Glomerular visceral epithelial cell (primary cell): ENCODE data around the gene RIPOR2.
"Not testable (repeated sequence)": the region's sequence is repeated elsewhere in the genome, so short reads cannot be mapped to it uniquely, and the experiment has no call there.

Experiments used
- DNase-seq: peaks from one replicate; pipeline ENCODE4 v3.0.0-alpha.2; 2016; ENCODE audit errors: extremely low spot score

RIPOR2 gene

GRCh38 chr6:24957199-24957598, 21.4 kb upstream of the RIPOR2 start:
- no peak for DNase-seq

DNA sequence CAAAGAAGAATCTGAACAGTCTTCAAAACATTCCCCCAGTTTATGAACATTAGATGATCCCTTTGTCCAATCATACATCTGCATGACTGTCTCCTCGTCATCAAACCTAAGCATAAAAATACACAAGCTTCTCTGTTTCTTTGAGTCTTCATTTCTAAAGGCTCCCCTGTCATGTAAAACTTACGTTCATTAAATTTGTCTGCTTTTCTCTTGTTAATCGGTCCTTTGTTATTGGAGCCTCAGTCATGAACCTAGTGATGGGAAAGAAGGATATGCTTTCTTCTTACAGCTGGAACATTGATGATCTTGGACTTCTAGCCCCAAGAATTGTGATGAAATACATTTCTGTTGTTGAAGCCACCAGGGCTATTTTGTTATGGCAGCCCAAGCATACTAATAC, 18.0 kb upstream of the RIPOR2 start:
- no peak for DNase-seq

DNA sequence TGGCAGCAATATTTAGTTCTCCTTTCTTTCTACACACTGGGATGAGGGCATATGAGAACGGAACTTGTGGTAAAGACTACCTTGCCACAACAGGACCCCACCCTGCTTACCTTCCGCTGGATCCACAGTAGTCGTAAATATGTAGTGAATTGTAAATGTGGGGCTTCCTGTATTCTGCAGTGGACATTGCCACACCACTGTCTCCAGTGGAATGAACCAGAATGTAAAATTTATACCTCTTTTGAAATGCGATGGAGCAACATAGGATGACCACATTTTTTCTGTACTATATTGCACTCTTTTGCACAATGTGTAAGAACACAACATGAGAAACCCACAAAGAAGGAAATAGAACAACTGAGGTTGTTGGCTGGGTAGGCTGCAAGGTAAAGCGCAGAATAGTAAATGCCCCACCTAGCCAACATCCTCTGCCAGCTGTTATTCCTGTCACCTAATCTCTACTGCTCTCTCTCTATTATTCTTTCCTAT, 16.1 kb upstream of the RIPOR2 start:
- DNase-seq: no peak

DNA sequence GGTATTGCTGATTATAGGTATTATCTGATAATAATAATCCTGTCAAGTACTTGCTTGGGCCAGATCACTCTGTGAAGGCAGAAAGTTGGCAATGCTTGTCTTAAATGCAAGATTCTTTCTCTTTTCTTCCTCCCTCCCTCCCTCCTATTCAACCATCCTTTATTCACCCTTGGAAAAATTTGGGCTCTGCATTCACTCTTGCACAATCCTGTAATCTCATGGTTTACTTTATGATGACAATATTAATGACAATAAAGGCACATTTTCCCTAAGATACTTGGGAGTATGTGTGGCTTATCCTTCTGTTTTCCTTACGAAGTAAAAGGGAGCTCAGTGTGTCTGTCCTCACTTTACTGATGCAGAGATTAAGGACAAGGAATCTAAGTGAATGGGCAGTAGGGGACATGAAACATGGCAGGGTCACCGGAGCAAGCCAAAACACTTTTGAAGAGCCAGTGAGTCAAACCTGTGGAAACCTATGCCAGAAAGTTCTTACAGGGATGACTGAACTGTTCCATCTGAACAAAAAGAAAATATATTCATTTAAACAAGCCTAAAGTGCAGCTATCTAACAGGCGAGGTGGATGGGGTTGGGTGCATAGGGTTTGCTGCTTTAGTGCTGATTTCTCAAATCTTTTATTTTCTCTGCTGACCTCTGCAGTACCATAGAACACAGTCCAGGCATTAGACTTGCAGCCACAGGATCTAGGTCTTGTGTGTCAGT, 14.6 kb upstream of the RIPOR2 start:
- no peak for DNase-seq

- DNase-seq: no peak
These were observed 13.3 kb upstream of the RIPOR2 start for GRCh38 chr6:24949020-24949569.

DNA sequence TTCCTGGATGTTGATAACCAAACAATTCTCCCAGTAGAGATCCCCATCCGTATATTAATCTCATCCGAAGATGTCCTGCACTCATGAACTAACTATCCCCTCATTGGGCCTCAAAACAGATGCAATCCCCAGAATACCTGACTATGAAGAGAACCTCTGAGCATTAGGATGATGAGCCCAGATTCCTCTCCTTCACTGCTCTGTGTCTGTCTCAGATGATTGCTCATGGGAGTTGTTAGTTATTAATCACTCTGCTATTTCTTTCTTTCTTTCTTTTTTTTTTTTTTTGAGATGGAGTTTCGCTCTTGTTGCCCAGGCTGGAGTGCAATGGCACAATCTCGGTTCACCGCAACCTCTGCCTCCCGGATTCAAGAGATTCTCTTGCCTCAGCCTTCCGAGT, 12.5 kb upstream of the RIPOR2 start:
- DNase-seq: not testable (repeated sequence)

DNA sequence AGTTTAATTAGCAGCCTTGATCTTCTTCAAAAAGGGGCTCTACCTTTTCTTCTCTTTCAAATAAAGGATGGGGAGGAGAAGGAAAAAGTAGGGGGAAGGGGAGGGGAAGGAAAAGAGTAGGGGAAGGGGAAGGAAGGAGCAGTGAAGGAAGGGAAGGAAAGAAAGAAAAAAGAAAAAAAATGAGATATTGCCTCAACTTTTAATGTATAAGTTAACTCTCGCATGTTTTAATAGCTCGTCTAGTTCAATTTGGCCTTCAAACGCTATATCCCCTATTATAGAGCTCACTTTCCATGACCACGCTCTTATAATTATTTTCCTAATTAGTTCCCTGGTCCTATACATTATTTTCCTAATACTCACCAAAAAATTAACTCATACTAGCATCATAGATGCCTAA, 11.9 kb upstream of the RIPOR2 start:
- no peak for DNase-seq

- no peak for DNase-seq
These were observed 9.3 kb upstream of the RIPOR2 start for GRCh38 chr6:24945054-24945453.

- no peak for DNase-seq
These were observed 8.0 kb upstream of the RIPOR2 start for GRCh38 chr6:24943774-24944173.

- no peak for DNase-seq
These were observed 4.7 kb upstream of the RIPOR2 start for GRCh38 chr6:24940311-24940917.

GRCh38 chr6:24936641-24937317, 1.0 kb upstream of the RIPOR2 start:
- peak; percentile 6 for DNase-seq

GRCh38 chr6:24933868-24934401, 1.8 kb downstream of the RIPOR2 start:
- no peak for DNase-seq

DNA sequence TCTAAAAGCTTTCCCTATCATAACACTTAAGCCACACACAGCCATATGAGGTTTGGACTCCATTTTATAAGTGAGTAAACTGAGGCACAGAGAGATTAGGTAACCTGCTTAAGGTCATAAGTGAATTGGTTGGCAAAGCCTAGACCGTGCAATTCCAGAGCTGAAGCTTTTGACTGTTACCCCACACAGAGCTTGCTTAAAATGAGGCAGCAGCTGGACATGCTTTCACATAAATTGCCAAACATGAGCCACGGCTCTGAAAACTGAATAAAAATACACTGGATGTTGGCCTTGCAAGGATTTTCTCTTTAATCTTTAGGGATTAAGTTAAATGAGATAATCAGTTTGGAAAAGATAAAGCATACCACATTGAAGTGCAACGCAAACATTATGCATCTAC, 2.5 kb downstream of the RIPOR2 start:
- DNase-seq: no peak

GRCh38 chr6:24932832-24933231, 2.9 kb downstream of the RIPOR2 start:
- DNase-seq: no peak

DNA sequence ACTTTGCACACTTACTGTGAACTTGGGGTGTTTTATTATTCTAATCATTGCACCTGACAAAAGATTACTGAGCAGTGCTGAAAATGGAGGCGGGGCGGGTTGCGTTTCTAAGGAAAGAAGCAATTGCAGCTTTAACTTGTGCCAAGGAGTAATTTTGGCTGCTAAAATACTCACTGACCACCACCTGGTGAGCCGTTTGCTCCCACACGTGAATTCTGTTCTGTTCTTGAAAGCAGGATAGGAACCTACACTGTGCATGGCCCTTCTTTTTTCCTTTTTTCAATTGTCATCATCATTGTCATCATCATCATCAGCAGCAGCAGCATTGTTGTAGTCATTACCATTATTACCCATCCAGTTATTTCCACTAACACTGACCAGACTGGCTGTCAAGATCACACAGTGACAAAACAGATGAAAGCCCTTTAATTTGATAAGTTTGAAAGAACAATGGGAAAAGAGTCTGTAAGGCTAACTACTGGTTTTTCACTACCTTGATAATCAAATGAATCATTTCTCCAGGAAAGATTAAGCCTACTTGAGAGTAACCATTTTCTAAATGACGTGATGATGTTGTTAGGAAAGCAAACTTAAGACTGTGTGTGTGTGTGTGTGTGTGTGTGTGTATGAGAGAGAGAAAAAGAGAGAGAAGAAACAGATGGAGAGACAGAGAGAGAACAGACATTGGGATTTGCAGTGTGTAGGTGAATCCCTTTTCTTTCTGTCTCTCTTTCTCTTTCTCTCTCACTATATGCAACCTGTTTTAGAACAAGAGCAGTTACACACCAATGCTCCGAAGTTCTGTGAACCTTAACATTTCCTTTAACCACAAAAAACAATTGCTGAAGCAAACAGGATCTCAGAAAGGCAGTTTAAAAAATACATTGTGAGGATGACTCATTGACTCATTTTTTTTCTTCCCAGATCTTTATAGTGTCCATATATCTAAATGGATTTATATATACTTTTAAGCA, 3.8 kb downstream of the RIPOR2 start:
- DNase-seq: peak; percentile 65

DNA sequence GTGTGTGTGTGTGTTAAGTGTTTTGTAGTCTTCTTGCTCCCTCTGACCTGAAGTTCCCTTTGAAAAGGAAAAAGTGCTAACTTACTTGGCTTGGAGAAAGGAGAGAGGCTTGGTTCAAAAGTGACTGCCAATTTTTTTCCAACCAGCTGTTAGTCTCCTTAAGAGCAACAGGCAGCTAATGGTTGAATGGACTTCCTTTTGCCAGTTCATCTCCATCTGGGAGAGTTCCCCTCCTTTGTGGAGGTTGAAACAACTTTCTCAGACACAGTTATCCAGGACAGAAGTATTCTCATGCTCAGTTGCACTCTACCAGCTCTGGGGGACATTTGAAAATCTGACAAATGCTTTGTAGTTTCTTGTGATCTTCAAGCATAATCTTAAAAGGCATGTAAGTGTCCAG, 4.5 kb downstream of the RIPOR2 start:
- DNase-seq: peak; percentile 37

GRCh38 chr6:24930431-24930871, 5.3 kb downstream of the RIPOR2 start:
- DNase-seq: peak; percentile 22

DNA sequence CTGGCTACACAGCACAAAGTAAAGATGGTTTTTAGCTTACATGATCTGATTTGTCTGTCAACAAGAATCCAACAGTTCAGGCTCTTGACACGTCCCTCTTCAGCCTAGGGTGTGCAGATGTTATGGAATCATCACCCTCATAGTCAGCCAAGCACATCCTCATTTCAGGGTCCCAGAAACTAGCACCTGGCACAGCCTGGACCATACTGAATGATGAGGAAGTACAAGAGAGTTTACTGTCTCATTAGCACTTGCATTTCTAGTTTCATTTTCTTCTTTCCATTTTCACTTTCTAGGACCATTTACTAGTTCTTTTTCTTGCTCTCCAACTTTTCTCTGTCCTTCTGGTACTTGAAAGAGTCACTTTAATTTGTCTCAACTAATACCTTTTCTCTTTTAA, 6.5 kb downstream of the RIPOR2 start:
- no peak for DNase-seq

DNA sequence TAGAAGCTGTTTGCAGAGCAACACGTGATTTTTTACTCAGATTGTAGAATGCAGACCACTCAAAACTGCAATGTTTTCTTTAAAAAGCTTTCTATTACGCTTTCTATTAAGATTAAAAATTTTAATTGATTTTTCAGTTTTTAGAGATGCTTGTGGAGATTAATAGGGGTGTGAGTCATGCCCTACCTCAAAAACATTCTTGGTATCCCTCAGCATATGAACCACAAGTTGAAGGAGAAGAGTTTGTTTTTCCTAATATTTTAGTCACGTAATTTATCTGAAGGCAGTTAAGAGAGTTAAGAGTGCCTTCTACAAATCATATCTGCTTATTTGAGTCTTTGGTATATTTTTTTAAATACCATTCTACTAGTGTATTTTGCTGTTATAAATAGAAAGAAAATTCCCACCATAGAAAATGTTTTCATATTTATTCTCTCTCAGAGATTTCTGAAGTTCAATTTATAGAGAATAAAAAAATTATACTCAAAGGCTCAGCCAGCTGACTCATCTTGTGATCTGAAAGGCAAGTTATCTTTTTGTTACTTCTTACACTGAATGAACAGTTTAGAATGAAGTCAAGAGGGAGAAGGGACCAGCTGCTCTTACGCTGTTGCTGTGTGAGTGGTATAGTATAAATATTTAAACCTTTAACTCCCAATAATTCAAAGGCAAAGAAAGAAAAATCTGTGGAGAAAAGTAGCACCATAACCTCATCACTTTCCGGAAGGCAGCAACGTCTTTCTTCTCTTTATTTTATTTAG, 7.6 kb downstream of the RIPOR2 start:
- no peak for DNase-seq

DNA sequence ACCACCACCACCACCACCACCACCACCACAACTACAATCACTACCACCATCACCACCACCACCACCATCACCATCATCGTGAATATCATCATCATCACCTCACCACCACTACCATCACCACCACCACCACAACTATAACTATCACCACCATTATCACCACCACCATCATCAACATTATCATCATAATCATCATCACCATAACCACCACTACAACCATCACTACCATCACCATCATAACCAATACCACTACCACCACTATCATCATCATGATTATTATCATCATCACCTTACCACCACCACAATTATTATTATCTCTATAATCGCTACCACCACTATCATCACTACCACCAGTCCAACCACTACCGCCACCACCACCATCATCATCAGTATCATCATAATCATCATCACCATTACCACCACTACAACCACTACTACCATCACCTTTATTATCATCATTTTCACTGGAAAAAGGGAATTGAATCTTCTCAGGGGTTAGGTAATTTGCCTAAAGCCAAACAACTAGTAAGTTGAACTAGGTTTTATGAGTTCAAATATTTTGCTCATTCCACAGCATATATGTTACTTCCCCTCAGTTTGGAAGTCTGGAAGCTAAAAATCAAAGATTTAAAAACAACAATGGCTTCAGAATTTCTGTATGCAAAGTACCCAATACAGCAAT, 8.3 kb downstream of the RIPOR2 start:
- no peak for DNase-seq
